Activated T-helper 1 cell treated with anti-CD3 and anti-CD28 coated beads, Interleukin-2, amount 50 U/mL, for 16 hours (primary cell): Measurements from ENCODE around the gene REXO1.
"Not testable (repeated sequence)": the region's sequence is repeated elsewhere in the genome, so short reads cannot be mapped to it uniquely, and the experiment has no call there.

Experiments used
- DNase-seq, 2 donors: peaks; one replicate each; pipeline ENCODE4 v3.0.0-alpha.2; 2020; ENCODE audit warnings: low read depth in 1 of 2, low spot score in 1 of 2

The REXO1 gene

GRCh38 chr19:1848399-1849131 lies at the start of gene REXO1:
Gene REXO1 (minus strand): TSS chr19:1848483. CDS start chr19:1848358, 125 bp downstream.
- DNase-seq = peak; percentile 95 to 97

DNA sequence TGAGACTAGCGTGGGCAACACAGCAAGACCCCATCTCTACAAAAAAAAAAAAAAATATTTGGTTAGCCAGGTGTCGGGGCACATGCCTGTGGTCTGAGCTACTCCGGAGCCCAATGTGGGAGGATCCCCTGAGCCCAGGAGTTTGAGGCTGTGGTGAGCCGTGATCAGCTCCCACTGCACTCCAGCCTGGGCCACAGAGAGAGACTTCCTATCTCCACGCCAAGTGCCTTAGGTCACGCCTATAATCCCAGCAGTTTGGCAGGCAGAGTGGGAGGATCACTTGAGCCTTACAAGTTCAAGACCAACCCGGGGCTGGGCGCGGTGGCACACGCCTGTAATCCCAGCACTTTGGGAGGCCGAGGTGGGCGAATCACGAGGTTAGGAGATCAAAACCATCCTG lies 48.2 kb upstream of the REXO1 start:
- DNase-seq = no peak

DNA sequence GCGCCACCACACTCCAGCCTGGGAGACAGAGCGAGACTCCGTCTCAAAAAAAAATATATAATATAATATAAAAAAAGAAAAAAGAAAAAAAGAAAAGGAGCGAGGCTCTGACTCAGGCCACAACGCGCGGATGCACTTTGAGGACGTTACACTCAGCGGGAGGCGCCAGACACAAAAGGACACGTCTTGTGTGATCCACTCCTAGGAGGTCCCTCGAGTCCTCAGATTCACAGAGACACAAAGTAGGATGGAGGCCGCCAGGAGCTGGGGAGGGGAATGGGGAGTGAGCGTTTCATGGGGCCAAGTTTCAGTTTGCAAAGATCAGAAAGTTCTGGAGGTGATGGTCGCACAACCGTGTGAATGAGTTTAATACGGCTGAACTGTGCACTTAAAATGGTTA lies 45.5 kb upstream of the REXO1 start:
- no peak for DNase-seq

- no peak for DNase-seq
Measured at GRCh38 chr19:1889907-1890306, 41.6 kb upstream of the REXO1 start.

GRCh38 chr19:1888385-1888784 lies 40.1 kb upstream of the REXO1 start:
- no peak for DNase-seq

DNA sequence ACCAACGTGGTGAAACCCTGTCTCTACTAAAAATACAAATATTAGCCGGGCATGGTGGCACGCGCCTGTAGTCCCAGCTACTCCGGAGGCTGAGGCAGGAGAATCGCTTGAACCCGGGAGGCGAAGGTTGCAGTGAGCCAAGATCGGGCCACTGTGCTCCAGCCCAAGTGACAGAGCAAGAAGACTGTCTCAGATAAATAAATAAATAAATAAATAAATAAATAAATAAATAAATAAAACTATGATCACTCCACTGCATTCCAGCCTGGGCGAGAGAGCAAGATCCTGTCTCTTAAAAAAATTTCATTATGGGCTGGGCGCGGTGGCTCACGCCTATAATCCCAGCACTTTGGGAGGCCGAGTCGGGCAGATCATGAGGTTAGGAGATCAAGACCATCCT lies 38.1 kb upstream of the REXO1 start:
- not testable (repeated sequence) for DNase-seq

DNA sequence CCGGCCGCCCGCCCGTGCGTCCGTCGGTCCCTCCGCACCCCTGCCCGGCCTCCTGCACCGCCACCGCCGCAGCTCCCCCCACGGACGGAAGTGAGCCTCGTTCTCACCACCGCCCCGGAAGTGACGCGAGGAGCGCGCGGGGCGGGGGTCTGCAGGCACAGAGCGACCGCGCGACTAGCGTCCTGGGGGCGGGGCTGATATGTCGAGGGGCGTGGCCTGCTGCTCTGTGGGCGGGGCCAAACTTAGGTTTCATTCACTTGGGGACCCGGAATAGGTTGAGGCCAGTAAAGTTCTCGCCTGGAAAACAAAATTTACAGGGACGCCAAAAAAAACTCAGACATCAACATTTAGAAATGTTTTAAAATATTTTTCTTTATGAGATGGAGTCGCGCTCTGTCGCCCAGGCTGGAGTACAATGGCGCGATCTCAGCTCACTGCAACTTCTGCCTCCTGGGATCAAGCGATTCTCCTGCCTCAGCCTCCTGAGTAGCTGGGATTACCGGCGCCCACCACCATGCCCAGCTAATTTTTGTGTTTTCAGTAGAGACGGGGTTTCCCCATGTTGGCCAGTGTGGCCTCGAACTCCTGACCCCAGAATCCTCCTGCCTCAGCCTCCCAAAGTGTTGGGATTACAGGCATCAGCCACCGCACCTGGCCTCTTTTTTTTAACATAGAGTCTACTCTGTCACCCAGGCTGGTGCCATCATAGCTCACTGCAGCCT lies 37.3 kb upstream of the REXO1 start, which contains the start of gene ABHD17A:
Gene ABHD17A, minus strand, starts transcription at position 99 of the 722 bp plus-strand sequence. CDS start 3,930 bp downstream, outside the sequence.
- DNase-seq = peak; percentile 92 to 95

DNA sequence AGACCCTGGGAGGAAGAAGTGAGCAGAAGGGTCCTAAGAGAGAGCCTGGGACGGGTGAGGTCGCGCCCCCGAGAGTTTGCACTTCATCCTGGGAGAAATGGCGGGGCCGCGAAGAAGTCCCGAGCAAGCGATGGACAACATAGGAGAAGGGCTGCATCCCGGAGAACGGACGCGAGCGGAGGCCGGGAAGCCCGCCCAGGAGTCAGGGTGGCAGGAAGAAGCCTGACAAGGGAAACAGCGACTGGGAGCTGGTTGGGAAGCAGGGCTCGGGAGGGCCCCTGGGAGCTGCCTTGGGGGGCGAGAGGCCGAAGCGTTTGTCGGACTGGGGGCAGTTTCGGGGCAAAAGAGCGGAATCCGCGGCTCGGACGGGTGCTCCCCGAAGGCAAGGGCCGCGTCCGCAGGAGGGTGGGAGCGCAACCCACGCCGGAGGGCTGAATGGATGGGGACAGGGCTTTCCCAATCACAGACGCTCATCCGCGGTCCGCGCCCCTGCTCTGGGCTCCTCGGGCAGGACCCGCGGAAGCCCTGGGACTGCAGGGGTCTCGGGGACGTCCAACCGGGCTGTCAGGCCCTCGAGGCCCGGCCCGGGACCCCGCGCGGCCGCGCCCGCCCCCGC lies 36.5 kb upstream of the REXO1 start:
- DNase-seq = no peak

DNA sequence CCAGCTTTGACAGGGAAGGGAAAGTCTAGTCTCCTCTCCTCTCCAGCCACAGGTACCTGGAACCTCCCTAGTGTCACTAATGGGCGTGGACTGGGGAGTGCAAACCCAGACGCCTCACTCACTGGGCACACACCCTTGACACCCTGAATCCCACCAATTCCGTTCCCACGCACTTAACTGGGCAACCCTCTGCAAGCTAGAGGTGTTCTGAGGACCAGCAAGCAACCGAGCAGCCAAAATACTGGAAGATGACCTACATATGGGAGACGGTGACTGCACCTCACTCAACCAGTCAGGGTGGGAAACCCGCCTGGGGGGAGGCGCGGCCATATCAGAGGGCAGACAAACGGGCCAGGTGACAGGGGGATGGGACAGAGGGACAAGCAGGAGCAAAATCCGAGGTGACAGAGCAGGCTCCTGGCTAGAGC lies 36.0 kb upstream of the REXO1 start:
- DNase-seq = peak in 1 of 2 donors; percentile 49

DNA sequence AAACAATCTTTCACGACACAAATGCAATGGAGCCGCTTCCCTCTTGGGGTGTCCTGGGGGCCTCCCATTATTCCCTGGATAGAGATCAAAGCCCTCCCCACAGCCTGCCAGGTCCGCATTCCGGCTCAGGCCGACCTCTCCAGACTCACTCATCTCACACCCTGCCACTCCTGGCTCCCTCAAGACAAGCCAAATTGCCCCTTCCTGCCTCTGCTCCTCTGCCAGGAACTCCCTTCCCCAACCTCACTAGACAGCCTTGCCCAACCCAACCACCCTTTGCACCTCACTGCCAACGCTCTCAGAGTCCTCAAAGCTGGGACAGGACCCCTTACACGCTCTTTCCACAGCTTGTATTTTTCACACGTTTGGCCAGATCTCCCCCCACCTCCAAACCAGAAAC lies 35.5 kb upstream of the REXO1 start:
- no peak for DNase-seq

- no peak for DNase-seq
Measured at GRCh38 chr19:1882786-1883692, 34.8 kb upstream of the REXO1 start.

DNA sequence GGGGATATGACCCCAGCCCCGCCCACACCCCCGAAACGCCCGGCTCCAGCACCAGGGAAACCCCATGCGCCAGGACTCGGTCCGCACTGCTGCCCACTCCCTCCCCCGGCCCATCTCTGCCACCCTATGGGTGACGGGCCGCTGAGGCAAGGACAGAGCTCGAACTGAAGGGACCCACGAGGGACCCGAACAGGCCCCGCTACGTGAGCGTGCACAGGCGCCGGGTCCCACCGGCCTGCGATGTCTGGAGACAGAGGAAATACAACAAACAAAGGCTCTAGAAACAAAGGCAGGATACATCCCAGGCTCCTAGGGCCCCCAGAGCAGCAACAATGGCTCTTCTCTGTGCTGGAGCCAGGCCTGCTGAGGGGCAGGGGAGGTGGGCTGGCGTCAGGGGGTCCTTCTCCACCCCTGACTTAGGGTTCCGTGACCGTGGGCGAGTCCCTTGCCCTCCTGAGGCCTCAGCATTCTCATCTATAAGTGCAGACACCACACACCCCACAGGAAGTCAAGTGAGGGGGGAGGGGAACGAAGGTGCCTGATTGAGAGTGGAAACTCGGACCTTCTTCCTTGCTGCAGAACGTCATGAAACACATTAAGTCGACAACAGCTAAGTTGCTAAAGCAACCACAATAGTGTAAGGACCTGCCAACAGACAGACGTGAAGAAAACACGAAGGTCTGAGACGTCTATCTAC lies 34.0 kb upstream of the REXO1 start:
- DNase-seq = peak; percentile 39 to 57

- DNase-seq = not testable (repeated sequence)
Measured at GRCh38 chr19:1881393-1882088, 33.3 kb upstream of the REXO1 start.

DNA sequence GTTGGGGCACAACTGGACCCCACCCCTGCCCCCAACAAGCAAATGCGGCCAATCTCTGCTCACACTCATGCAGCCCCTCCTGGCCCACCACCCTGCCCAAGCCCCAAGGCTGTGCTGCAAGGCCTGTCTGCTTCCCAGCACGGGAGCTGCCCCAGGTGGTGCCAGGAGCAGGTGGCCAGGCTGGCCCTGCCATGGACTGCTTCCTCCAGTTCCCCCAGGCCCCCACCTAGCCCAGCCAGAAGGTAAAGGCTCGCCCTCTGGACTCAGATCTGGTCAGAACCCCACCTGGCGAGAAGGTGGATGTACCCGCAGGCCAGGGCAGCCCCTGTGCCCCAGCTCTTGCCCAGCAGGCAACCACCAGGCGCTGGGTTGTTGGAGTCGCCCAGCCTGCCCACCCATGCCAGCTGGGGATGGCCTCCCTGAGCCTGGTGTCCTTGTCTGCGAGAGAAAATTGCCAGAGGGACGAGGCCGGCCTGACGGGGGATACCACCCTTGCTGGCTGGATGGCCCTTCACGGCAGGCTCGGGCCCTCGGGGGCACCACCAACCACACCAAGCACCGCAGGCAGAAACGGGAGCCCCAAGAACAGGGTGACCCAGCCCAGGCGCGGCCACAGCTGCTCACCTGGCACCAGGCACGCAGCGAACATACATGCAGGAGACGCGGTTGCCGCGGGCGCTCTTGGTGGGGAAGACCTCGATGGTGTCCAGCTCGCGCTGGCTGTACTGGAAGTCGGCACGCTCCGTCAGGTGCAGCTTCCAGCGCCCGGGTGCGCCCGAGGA lies 32.5 kb upstream of the REXO1 start:
- no peak for DNase-seq

DNA sequence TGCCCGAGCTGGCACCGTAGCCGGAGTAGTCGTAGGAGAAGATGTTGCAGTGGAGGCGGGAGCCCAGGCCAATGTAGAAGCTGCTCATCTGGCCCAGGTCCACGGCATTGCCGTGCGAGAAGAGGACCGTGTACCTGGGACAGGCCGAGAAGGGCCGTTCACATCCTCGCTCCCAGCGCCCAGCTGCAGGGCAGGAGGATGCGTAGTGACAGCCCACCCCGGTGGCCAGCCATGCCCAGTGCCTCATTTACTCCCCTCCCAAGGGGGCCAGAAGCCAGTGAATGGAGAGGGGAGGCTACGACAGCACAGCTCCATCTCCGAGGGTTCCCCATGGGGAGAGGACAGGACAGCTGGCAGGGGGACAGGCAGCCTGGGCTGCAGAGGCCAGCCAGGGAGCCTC lies 31.7 kb upstream of the REXO1 start:
- DNase-seq = not testable (repeated sequence)

DNA sequence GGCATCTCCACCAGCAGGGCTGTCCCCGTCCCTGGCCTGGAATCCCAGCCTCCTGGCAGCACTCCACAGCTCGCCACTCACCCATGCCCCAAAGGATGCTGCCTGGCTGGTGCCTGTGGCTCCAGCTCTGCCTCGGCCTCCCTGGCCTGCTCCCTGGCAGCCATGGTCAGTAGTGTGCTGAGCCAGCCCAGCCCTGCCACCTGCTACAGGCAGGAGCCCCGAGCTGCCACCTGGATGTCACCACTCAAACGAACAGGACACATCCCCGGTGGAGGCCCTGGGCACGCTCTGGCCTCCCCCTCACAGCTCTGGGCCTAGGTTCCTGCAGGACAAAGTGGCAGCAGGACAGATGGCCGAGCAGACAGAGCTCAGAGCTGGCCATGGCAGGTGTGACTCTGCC lies 30.3 kb upstream of the REXO1 start:
- not testable (repeated sequence) for DNase-seq

DNA sequence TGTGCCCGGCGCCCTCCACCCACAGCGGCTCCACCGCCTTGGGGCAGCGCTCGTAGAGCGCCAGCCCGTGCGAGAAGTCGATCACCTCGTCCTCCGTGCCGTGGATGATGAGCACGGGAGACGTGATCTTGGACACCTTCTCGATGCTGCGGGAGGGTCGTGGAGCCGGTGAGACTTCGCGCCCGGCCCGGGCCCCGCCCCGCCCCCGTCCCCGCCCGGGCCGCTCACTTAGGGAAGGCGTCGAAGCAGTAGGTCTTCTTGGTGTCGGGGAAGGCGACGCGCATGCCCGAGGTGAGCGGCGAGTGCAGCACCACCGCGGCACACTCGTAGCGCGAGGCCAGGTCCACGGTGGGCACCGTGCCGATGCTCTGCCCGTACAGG lies 29.0 kb upstream of the REXO1 start:
- not testable (repeated sequence) for DNase-seq

DNA sequence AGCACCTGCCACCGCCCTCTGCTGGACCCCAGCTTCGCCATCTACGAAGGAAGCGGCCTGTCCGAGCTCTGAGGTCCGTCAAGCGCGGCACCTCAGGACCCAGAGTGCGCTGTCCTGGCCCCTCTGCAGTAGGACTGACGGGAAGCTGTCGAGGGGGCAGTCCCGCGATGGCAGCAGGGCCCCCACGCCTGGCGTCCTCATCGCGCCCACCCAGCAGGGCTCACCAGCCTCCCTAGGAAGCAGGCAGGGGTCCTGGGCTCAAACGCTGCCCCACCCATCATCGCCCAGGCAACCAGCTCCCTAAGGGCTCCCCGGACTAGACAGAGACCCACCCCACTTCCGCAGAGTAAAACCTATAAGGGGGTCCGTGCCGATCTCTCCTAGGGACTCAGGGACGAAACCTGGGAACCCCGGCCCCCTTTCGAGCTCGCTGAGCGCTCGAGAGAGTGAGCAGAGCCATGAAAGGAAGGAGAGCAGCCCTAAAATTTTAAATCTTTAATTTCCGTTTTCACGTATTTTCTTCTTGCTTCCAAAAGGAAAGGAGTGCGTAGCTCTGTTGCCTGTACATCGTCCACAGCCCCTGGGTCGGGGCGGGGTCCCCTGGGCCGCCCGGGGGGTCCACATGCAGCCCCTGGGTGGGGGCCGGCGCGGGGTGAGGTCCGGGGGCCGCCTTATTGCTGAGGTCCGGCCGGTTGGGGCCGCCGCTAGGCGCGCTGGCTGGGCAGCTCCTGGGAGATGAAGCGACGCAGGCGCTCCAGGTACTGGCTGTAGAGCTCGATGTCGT lies 28.4 kb upstream of the REXO1 start:
- not testable (repeated sequence) for DNase-seq
